PC-3 (cell line): Measurements from ENCODE around the gene KRT79.

Source experiments
- EZH2 ChIP-seq: fragments of 300-600 bp; sonication (generic); IDR thresholded peaks from one replicate; pipeline ENCODE4 v1.6.1; 2017; ENCODE audit warnings: antibody characterized with exemption, mild to moderate bottlenecking, low read length; ENCODE audit not compliant: unreplicated experiment
- TF ChIP-seq, protein P1 (sequence below): fragments of 300-600 bp; sonication (generic); conservative IDR thresholded peaks from 2 replicates; pipeline ENCODE4 v1.5.1; 2017; ENCODE audit warnings: antibody characterized with exemption, low read depth, mild to moderate bottlenecking, low read length

DNA sequence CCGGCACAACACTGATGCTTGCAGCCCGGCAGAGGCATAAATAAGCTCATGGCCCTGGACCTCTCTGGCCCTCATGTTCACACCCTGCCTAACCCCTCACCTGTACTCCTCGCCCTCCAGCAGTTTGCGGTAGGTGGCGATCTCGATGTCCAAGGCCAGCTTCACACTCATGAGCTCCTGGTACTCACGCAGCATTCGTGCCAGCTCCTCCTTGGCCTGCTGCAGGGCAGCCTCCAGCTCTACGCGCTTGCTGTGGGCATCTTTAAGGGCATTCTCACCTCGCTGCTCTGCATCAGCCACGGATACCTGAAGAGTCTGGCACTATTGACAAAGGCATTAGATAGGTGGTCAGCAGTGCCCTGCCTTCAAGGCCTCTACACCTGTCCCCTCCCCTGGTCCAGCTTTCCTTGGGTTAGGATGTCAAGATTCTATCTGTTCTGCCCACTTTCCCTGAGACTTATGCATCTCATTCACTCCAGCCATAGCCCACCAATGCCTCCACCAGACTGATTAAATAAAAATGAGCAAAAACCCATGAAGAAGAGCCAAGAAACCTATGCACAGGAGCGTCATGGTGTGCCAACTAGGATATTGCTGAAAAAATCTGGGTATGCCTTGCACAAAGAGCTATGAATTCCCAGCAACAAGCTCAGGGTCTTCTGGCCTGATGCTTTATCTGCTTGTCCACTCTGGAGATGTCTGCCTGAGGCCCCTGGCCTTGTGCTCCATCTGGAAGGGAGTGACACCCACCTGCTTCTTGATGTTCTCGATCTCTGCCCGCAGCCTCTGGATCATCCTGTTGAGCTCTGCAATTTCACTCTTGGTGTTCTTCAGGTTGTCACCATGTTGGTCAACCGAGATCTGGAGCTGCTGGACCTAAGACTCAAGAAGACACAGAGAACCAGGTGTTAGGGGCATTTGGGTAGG, 26.3 kb downstream of the KRT79 start:
- TF ChIP-seq, protein P1, sequence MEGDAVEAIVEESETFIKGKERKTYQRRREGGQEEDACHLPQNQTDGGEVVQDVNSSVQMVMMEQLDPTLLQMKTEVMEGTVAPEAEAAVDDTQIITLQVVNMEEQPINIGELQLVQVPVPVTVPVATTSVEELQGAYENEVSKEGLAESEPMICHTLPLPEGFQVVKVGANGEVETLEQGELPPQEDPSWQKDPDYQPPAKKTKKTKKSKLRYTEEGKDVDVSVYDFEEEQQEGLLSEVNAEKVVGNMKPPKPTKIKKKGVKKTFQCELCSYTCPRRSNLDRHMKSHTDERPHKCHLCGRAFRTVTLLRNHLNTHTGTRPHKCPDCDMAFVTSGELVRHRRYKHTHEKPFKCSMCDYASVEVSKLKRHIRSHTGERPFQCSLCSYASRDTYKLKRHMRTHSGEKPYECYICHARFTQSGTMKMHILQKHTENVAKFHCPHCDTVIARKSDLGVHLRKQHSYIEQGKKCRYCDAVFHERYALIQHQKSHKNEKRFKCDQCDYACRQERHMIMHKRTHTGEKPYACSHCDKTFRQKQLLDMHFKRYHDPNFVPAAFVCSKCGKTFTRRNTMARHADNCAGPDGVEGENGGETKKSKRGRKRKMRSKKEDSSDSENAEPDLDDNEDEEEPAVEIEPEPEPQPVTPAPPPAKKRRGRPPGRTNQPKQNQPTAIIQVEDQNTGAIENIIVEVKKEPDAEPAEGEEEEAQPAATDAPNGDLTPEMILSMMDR = no peak
- TF ChIP-seq EZH2 = no peak
